Measurements from ENCODE around the gene NOS3.

DNA sequence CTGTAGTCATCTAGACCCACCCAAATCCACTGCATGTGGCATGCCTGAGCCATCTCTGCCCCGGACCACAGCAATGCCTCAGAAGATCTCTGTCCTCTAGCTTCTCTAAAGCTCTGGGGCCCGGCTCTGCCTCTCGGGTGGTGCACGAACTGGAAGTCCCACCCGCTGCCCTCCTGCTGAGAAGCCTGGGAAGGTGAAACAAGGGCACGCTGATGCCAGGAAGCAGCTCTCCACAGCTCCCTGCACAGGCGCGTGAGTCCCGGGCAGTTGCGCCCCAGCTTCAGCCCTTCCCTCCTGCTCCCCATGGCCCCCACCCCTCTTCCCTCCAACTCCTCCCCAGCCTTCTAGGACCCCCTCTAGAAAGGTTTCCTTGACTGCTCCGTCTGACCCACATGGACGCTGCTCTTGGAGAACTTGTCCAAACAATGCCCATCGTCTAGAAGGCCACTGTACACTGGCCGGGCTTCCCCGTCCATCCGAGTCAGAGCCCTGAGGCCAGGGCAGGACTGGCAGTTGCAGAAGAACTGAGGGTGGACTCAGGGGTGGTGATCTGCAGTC, 25.5 kb upstream of the NOS3 start:
- TF ChIP-seq CTCF (IDR thresholded peaks at IDR 0.05; ENCODE audit: insufficient read depth, low read depth, low read length), result no peak
- TF ChIP-seq EZH2 (IDR thresholded peaks at IDR 0.05; ENCODE audit: insufficient read depth, low read length), result no peak

Data from astrocyte (in vitro differentiated cells and primary cell).